Gastrocnemius medialis (tissue), 4 donors: ENCODE results near the gene NKD2. TPM values are rescaled to one million over a fixed set of nuclear protein-coding genes. Genes with fewer than 3 reads are reported as not detected.

Experiments
- ATAC-seq, 2 donors: fragments of 150-250 bp; one replicate each; pipeline ENCODE4 v1.9.1; 2016
- DNase-seq, 2 donors: peaks; one replicate each; pipeline ENCODE4 v3.0.0-alpha.2; 2019
- H3K27ac ChIP-seq, 4 donors: fragments of 200-600 bp; sonication (generic); 1 replicate in 1 of 4; 2 replicates in 3 of 4; pipeline ENCODE4 v1.5.1; 2016 to 2018; ENCODE audit warnings: mild to moderate bottlenecking in 2 of 4, moderate library complexity in 1 of 4
- H3K27me3 ChIP-seq, 3 donors: fragments of 200-600 bp; sonication (generic) in 2 of 3; 1 replicate in 1 of 3; 2 replicates in 2 of 3; pipeline versions ENCODE4 v1.5.1 to v1.6.0; 2016 to 2019; ENCODE audit warnings: mild to moderate bottlenecking in 1 of 3, moderate library complexity in 1 of 3
- H3K36me3 ChIP-seq, 2 donors: fragments of 200-600 bp; sonication (generic) in 1 of 2; one replicate each; pipeline ENCODE4 v1.5.1; 2017 to 2018
- H3K4me1 ChIP-seq, 2 donors: fragments of 200-600 bp; sonication (generic) in 1 of 2; one replicate each; pipeline ENCODE4 v1.5.1; 2016 to 2017; ENCODE audit warnings: mild to moderate bottlenecking in 2 of 2
- H3K4me3 ChIP-seq, 4 donors: fragments of 200-600 bp; sonication (generic) in 3 of 4; 1 replicate in 1 of 4; 2 replicates in 3 of 4; pipeline ENCODE4 v1.5.1; 2016 to 2019; ENCODE audit warnings: mild to moderate bottlenecking in 2 of 4
- H3K9me3 ChIP-seq, 3 donors: fragments of 200-600 bp; sonication (generic) in 2 of 3; 1 replicate in 1 of 3; 2 replicates in 2 of 3; pipeline ENCODE4 v1.5.1; 2016 to 2019
- CTCF ChIP-seq, 5 experiments: fragments of 450-650 bp in 3 of 5; fragments of 200-600 bp in 2 of 5; sonication (generic) in 2 of 5; IDR thresholded peaks in 4 of 5; conservative IDR thresholded peaks in 1 of 5; 1 replicate in 4 of 5; 2 replicates in 1 of 5; pipeline ENCODE4 v1.5.1; 2016 to 2019; ENCODE audit warnings: antibody characterized with exemption in 5 of 5, mild to moderate bottlenecking in 3 of 5, moderate library complexity in 3 of 5
- POLR2A ChIP-seq, 2 donors: fragments of 450-650 bp; IDR thresholded peaks; one replicate each; pipeline ENCODE4 v1.6.1; 2017; ENCODE audit warnings: antibody characterized with exemption in 2 of 2, mild to moderate bottlenecking in 2 of 2, moderate library complexity in 2 of 2
- in situ Hi-C, 4 donors: fragments of 200-750 bp; cut with MboI; loops; one replicate each; pipeline versions ENCODE4 v1.15.0 to v1.8.0; 2017; ENCODE audit warnings: low sequenced_read_pairs in 4 of 4
- intact Hi-C: fragments of 100-400 bp; cut with DNase I; formaldehyde crosslinking; loops from one replicate; pipeline ENCODE4 v1.15.1; 2023; ENCODE audit warnings: low total_unique reads
- total RNA-seq, 4 donors: library from RNA; depleted of rRNA; stranded (reverse); fragments of >200 nt; gene quantifications; one replicate each; pipeline versions ENCODE4 v1.1.0 to v1.2.3, GENCODE V29; 2016

NKD2 gene
- total RNA-seq, 4 donors from 2014 or later = not detected

DNA sequence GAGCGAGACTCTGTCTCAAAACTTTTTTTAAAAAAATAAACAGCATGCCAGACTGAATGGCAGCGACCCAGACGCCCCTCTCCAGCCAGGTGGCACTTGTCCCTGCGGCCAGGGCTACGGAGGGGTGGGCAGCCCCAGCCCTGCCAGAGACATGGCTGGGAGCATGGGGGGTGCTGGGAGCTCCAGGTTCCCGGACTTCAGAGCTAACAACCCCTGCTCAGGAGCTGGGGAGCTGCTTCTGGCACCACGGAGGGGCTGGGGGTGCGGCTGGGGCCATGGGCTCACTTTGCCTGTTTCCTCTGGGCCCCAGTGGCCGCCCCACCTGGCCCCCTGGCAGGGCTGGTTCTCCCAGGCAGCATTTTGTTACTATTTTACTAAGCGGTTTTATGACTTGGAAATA, 53.3 kb downstream of the NKD2 start:
- H3K4me1 ChIP-seq = no peaks in the 10 kb centered on the region
- intact Hi-C loops (no loop called here), in situ Hi-C loops (no loop called here)
- no peak overlapping the region for H3K4me3 ChIP-seq
- no peaks in the 10 kb centered on the region for H3K36me3 ChIP-seq
- DNase-seq (no peak), ATAC-seq (no peak)
- no peaks in the 10 kb centered on the region for H3K9me3 ChIP-seq
- no peak for TF ChIP-seq POLR2A (IDR thresholded peaks at IDR 0.05)
- TF ChIP-seq CTCF (IDR thresholded peaks at IDR 0.05 in 4 of 5, conservative IDR thresholded peaks at IDR 0.05 in 1 of 5) = no peak
- no peaks in the 10 kb centered on the region for H3K27me3 ChIP-seq
- no peak overlapping the region for H3K27ac ChIP-seq

- Histone ChIP-seq H3K27ac (no peak overlapping the region), H3K9me3 (no peaks in the 10 kb centered on the region), H3K27me3 (no peaks in the 10 kb centered on the region), H3K4me3 (no peak overlapping the region), H3K4me1 (no peaks in the 10 kb centered on the region), H3K36me3 (no peaks in the 10 kb centered on the region)
- ATAC-seq = no peak
- no peak for DNase-seq
- no peak for TF ChIP-seq CTCF (IDR thresholded peaks at IDR 0.05 in 4 of 5, conservative IDR thresholded peaks at IDR 0.05 in 1 of 5)
- TF ChIP-seq POLR2A (IDR thresholded peaks at IDR 0.05) = no peak
- in situ Hi-C loops = no loop called here
- intact Hi-C loops = no loop called here
Observed at GRCh38 chr5:1062761-1063568, 54.4 kb downstream of the NKD2 start.

GRCh38 chr5:1063661-1064382, 55.2 kb downstream of the NKD2 start:
- ATAC-seq = no peak
- TF ChIP-seq POLR2A (IDR thresholded peaks at IDR 0.05) = no peak
- no peak for TF ChIP-seq CTCF (IDR thresholded peaks at IDR 0.05 in 4 of 5, conservative IDR thresholded peaks at IDR 0.05 in 1 of 5)
- in situ Hi-C loops (no loop called here), intact Hi-C loops (no loop called here)
- H3K4me1 ChIP-seq = no peaks in the 10 kb centered on the region
- DNase-seq = no peak
- no peaks in the 10 kb centered on the region for H3K36me3 ChIP-seq
- H3K27me3 ChIP-seq = no peaks in the 10 kb centered on the region
- no peak overlapping the region for H3K4me3 ChIP-seq
- no peak overlapping the region for H3K27ac ChIP-seq
- no peaks in the 10 kb centered on the region for H3K9me3 ChIP-seq

- no peaks in the 10 kb centered on the region for H3K9me3 ChIP-seq
- H3K27ac ChIP-seq = no peak overlapping the region
- in situ Hi-C loops = no loop called here
- DNase-seq = no peak
- no peak for ATAC-seq
- TF ChIP-seq POLR2A (IDR thresholded peaks at IDR 0.05) (no peak), CTCF (IDR thresholded peaks at IDR 0.05 in 4 of 5, conservative IDR thresholded peaks at IDR 0.05 in 1 of 5) (no peak)
- no peaks in the 10 kb centered on the region for H3K36me3 ChIP-seq
- no peak overlapping the region for H3K4me3 ChIP-seq
- H3K4me1 ChIP-seq = no peaks in the 10 kb centered on the region
- no peaks in the 10 kb centered on the region for H3K27me3 ChIP-seq
- intact Hi-C loops = no loop called here
Observed at GRCh38 chr5:1064383-1065142, 56.0 kb downstream of the NKD2 start.
